RWPE2 (cell line): Measurements from ENCODE around the gene SUGT1.
"Not testable (repeated sequence)": the region's sequence is repeated elsewhere in the genome, so short reads cannot be mapped to it uniquely, and the experiment has no call there.

Source experiments
- ATAC-seq: fragments of 200-7000 bp; cut with Tn5 transposase; 3 replicates; pipeline ENCODE4 v1.9.1; 2021; ENCODE audit warnings: low read depth
- DNase-seq: peaks from one replicate; pipeline ENCODE4 v3.0.0-alpha.2; 2020; ENCODE audit warnings: low spot score
- H3K27ac ChIP-seq: fragments of 450-650 bp; 2 replicates; pipeline ENCODE4 v1.5.1; 2017; ENCODE audit warnings: mild to moderate bottlenecking; ENCODE audit not compliant: poor library complexity, severe bottlenecking
- H3K27me3 ChIP-seq: fragments of 250-450 bp; sonication (Bioruptor Pico); 2 replicates; pipeline ENCODE4 v1.5.1; 2021; ENCODE audit warnings: mild to moderate bottlenecking, moderate library complexity; ENCODE audit not compliant: insufficient read depth, poor library complexity, severe bottlenecking
- H3K36me3 ChIP-seq: fragments of 250-450 bp; sonication (Bioruptor Pico); 2 replicates; pipeline ENCODE4 v1.5.1; 2020; ENCODE audit warnings: low read depth, mild to moderate bottlenecking, moderate library complexity
- H3K4me1 ChIP-seq: fragments of 250-450 bp; sonication (Bioruptor Pico); 2 replicates; pipeline ENCODE4 v1.5.1; 2021; ENCODE audit warnings: mild to moderate bottlenecking, moderate library complexity; ENCODE audit not compliant: insufficient read depth, poor library complexity, severe bottlenecking
- H3K4me3 ChIP-seq: fragments of 250-450 bp; sonication (Bioruptor Pico); 2 replicates; pipeline ENCODE4 v1.5.1; 2021; ENCODE audit warnings: mild to moderate bottlenecking, moderate library complexity; ENCODE audit not compliant: severe bottlenecking
- H3K9me3 ChIP-seq: fragments of 250-450 bp; sonication (Bioruptor Pico); 2 replicates; pipeline ENCODE4 v1.5.1; 2021; ENCODE audit warnings: mild to moderate bottlenecking, moderate library complexity; ENCODE audit not compliant: severe bottlenecking
- CTCF ChIP-seq: fragments of 450-650 bp; IDR thresholded peaks from one replicate; pipeline ENCODE4 v1.5.1; 2017; ENCODE audit warnings: mild to moderate bottlenecking, moderate library complexity; ENCODE audit not compliant: poor library complexity, severe bottlenecking

Gene SUGT1

GRCh38 chr13:52652196-52652979 is at the start of gene SUGT1:
Gene SUGT1, plus strand, starts transcription at chr13:52652836. Its CDS starts 85 bp downstream, at chr13:52652921.
- Histone ChIP-seq H3K36me3 (peaks cover 44% of the 10 kb centered on the region), H3K9me3 (no peaks in the 10 kb centered on the region), H3K4me3 (peak within 1 kb of the TSS; percentile 45), H3K27me3 (no peaks in the 10 kb centered on the region), H3K27ac (peak within 1 kb of the TSS; percentile 91), H3K4me1 (no peaks in the 10 kb centered on the region)
- TF ChIP-seq CTCF, result peak; percentile 49
- peak; percentile 96 for ATAC-seq
- peak; percentile 95 for DNase-seq

GRCh38 chr13:52603316-52603715 is 49.3 kb upstream of the SUGT1 start:
- not testable (repeated sequence) for DNase-seq, ATAC-seq, H3K36me3 ChIP-seq

GRCh38 chr13:52606126-52606525 is 46.5 kb upstream of the SUGT1 start:
- H3K36me3 ChIP-seq, H3K9me3 ChIP-seq, H3K4me3 ChIP-seq, H3K4me1 ChIP-seq, H3K27ac ChIP-seq, DNase-seq, ATAC-seq, H3K27me3 ChIP-seq: not testable (repeated sequence)

More at GRCh38 chr13:52603316-52603715, 49.3 kb upstream of the SUGT1 start:
- not testable (repeated sequence) for H3K9me3 ChIP-seq, H3K4me3 ChIP-seq, H3K27ac ChIP-seq, H3K27me3 ChIP-seq, H3K4me1 ChIP-seq

- DNase-seq, result not testable (repeated sequence)
Observed at GRCh38 chr13:52606795-52607194, 45.8 kb upstream of the SUGT1 start.

GRCh38 chr13:52608184-52608583 is 44.5 kb upstream of the SUGT1 start:
- not testable (repeated sequence) for H3K9me3 ChIP-seq, H3K36me3 ChIP-seq, DNase-seq, ATAC-seq, H3K27me3 ChIP-seq, H3K4me1 ChIP-seq, H3K4me3 ChIP-seq, H3K27ac ChIP-seq

More at GRCh38 chr13:52606795-52607194, 45.8 kb upstream of the SUGT1 start:
- not testable (repeated sequence) for H3K36me3 ChIP-seq, H3K27ac ChIP-seq, H3K4me1 ChIP-seq, H3K9me3 ChIP-seq, H3K27me3 ChIP-seq, H3K4me3 ChIP-seq
- ATAC-seq, result peak; percentile 52

GRCh38 chr13:52609013-52609606 is 43.5 kb upstream of the SUGT1 start:
- H3K9me3 ChIP-seq, H3K36me3 ChIP-seq, H3K4me1 ChIP-seq, DNase-seq, H3K4me3 ChIP-seq, H3K27me3 ChIP-seq, H3K27ac ChIP-seq: not testable (repeated sequence)
- peak; percentile 36 for TF ChIP-seq CTCF
- 0 out of 3 replicates have a peak, but pooled peaks have one; percentile 50 for ATAC-seq

- H3K36me3 ChIP-seq, ATAC-seq, H3K4me1 ChIP-seq, H3K27me3 ChIP-seq, H3K27ac ChIP-seq, DNase-seq, H3K4me3 ChIP-seq, H3K9me3 ChIP-seq: not testable (repeated sequence)
Observed at GRCh38 chr13:52610158-52610557, 42.5 kb upstream of the SUGT1 start.
